K562 (cell line): Measurements from ENCODE around the gene MINDY3. TPM values are rescaled to one million over a fixed set of nuclear protein-coding genes. Genes with fewer than 3 reads are reported as not detected.

Experiments
- ASH1L ChIP-seq: fragments of 450-650 bp; IDR thresholded peaks from 2 replicates; pipeline ENCODE4 v1.6.1; 2018; ENCODE audit warnings: borderline replicate concordance, mild to moderate bottlenecking, low read depth; ENCODE audit not compliant: partially characterized antibody
- EHMT2 ChIP-seq: fragments of 450-650 bp; IDR thresholded peaks from 2 replicates; pipeline ENCODE4 v1.6.1; 2018; ENCODE audit warnings: antibody characterized with exemption
- HCFC1 ChIP-seq: IDR thresholded peaks from 2 replicates; pipeline ENCODE4 v1.6.1; 2012; ENCODE audit warnings: low read depth, low read length, improper control_type of control experiment
- KAT7 ChIP-seq: sonication (generic); formaldehyde crosslinking; IDR thresholded peaks from 2 replicates; pipeline ENCODE4 v1.8.0; 2022; ENCODE audit warnings: missing genetic modification reagents, mild to moderate bottlenecking, borderline replicate concordance
- KLF13 ChIP-seq: fragments of 450-650 bp; IDR thresholded peaks from 2 replicates; pipeline ENCODE4 v1.6.1; 2016; ENCODE audit warnings: missing genetic modification characterization, low read depth, mild to moderate bottlenecking, missing compliant biosample characterization, moderate library complexity, borderline replicate concordance
- NR2C2 ChIP-seq, 2 experiments: fragments of 200-800 bp in 1 of 2; sonication (Bioruptor generic) in 1 of 2; sonication (generic) in 1 of 2; formaldehyde crosslinking in 1 of 2; IDR thresholded peaks; 2 replicates each; pipeline versions ENCODE4 v1.6.1 to v1.8.0; 2016 to 2022; ENCODE audit warnings: mild to moderate bottlenecking in 1 of 2, missing compliant biosample characterization in 1 of 2, missing genetic modification characterization in 1 of 2, missing genetic modification reagents in 1 of 2
- SOX6 ChIP-seq: fragments of 450-650 bp; IDR thresholded peaks from 2 replicates; pipeline ENCODE4 v1.6.1; 2014; ENCODE audit warnings: mild to moderate bottlenecking
- SPI1 ChIP-seq: IDR thresholded peaks from 2 replicates; pipeline ENCODE4 v1.6.1; 2011; ENCODE audit warnings: low read depth, low read length, control low read depth, borderline replicate concordance
- TAL1 ChIP-seq: fragments of 450-650 bp; IDR thresholded peaks from 2 replicates; pipeline ENCODE4 v1.6.1; 2016; ENCODE audit warnings: mild to moderate bottlenecking
- TBP ChIP-seq: optimal IDR thresholded peaks from 2 replicates; pipeline ENCODE3; 2011; ENCODE audit warnings: low read depth, low read length, improper control_type of control experiment
- TCFL5 ChIP-seq: fragments of 250-450 bp; sonication (Bioruptor Pico); conservative IDR thresholded peaks from 2 replicates; pipeline ENCODE4 v1.6.1; 2021; ENCODE audit warnings: mild to moderate bottlenecking, moderate library complexity, matching md5 sums
- ZNF239 ChIP-seq: fragments of 250-450 bp; sonication (Bioruptor Pico); IDR thresholded peaks from 2 replicates; pipeline ENCODE4 v1.4.0; 2020; ENCODE audit warnings: mild to moderate bottlenecking
- polyA plus RNA-seq, 8 experiments: library from polyadenylated mRNA; depleted of rRNA in 4 of 8; stranded (reverse) in 5 of 8; unstranded in 3 of 8; fragments of >200 nt; fragmentation: Nextera tagmentation in 2 of 8; fragmentation: Illumina TruSeq in 1 of 8; extraction: Ambion mirVana in 2 of 8; extraction: Trizol in 1 of 8; gene quantifications; 2 replicates each; pipeline versions ENCODE4 v1.2.1 to v1.2.3, GENCODE V29; 2011 to 2014; ENCODE audit warnings: inconsistent platforms in 1 of 8, missing spikeins in 1 of 8
- total RNA-seq, 7 experiments: library from RNA; depleted of rRNA in 6 of 7; stranded (reverse); fragments of >200 nt in 6 of 7; fragmentation: Illumina TruSeq in 2 of 7; extraction: Trizol in 2 of 7; gene quantifications; 2 replicates each; pipeline versions ENCODE4 v1.2.1 to v1.2.3, GENCODE V29; 2011 to 2021; ENCODE audit warnings: low replicate concordance in 1 of 7
- TF ChIP-seq, protein P1 (sequence below): fragments of 450-650 bp; IDR thresholded peaks from 2 replicates; pipeline ENCODE4 v1.6.1; 2016; ENCODE audit warnings: borderline replicate concordance
- TF ChIP-seq, protein P2 (sequence below): fragments of 450-650 bp; formaldehyde crosslinking; IDR thresholded peaks from 2 replicates; pipeline ENCODE4 v1.4.0; 2020; ENCODE audit warnings: mild to moderate bottlenecking, moderate library complexity
- TF ChIP-seq, protein P3 (sequence below), 2 experiments: fragments of 450-650 bp in 1 of 2; IDR thresholded peaks; 2 replicates each; pipeline ENCODE4 v1.6.1; 2011 to 2017; ENCODE audit warnings: low read depth in 2 of 2, antibody characterized with exemption in 1 of 2, borderline replicate concordance in 1 of 2, low read length in 1 of 2, mild to moderate bottlenecking in 1 of 2, mixed read lengths in 1 of 2; ENCODE audit not compliant: control insufficient read depth in 1 of 2
- TF ChIP-seq, protein P4 (sequence below): fragments of 450-650 bp; IDR thresholded peaks from 2 replicates; pipeline ENCODE4 v1.7.1; 2018; ENCODE audit warnings: mild to moderate bottlenecking, low read depth; ENCODE audit not compliant: partially characterized antibody

The MINDY3 gene
- total and polyA plus RNA-seq, 9 of the 15 experiments (the other 6 are each of a cell fraction or from before 2014, with no cell fraction given), result 14.0 to 35.9 (median 23.6) TPM

DNA sequence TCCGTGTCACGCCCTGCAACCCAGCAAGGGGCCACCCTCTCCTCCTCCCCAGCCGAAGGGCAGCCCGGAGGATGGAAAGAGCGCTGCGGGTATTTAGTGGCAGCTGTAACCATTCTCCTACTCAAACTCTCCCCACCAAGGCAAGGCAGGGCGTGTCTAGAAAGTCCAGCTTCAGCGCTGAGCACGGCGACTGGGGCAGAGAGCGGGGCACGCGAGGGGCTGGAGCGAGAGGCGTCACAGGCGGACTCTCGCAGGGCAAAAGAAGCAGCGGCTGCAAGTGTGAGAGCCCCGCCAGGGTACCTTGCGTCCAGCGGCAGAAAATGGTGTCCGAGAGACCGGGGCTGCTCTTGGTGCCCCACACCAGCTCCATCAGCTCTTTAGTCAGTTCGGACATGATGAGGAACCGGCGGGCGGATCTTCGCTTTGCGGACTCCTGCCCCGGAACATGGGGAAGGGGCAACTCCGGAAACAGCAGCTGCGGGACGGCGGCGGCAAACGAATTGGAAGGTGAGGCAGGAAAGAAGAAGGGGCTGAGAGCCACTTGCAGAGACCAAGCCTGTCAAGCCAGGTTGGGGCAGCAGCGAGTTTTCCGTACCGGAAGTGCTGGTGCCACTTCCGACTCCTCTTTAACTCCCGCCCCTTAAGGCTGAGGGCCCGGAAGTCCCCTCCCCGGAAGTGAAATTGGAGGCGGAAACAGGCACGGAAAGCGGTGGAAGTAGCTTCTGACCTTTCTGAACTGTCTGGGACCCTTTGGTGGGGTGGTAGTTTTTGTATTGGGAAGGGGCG lies at the start of gene MINDY3 (continued):
- TF ChIP-seq, protein P1, sequence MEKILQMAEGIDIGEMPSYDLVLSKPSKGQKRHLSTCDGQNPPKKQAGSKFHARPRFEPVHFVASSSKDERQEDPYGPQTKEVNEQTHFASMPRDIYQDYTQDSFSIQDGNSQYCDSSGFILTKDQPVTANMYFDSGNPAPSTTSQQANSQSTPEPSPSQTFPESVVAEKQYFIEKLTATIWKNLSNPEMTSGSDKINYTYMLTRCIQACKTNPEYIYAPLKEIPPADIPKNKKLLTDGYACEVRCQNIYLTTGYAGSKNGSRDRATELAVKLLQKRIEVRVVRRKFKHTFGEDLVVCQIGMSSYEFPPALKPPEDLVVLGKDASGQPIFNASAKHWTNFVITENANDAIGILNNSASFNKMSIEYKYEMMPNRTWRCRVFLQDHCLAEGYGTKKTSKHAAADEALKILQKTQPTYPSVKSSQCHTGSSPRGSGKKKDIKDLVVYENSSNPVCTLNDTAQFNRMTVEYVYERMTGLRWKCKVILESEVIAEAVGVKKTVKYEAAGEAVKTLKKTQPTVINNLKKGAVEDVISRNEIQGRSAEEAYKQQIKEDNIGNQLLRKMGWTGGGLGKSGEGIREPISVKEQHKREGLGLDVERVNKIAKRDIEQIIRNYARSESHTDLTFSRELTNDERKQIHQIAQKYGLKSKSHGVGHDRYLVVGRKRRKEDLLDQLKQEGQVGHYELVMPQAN, result peak; percentile 21; the same call in 1 of the 2 replicates
- TF ChIP-seq NR2C2 (CRISPR knock-in tag; IDR thresholded peaks at IDR 0.05) (no peak), NR2C2 (tag; IDR thresholded peaks at IDR 0.05) (peak; percentile 93), ZNF239 (no peak), TBP (peak; percentile 25), ASH1L (peak; percentile 64), KLF13 (tag) (no peak), TCFL5 (CRISPR knock-in tag) (no peak), SOX6 (0 out of 2 replicates have a peak, but pooled peaks have one; percentile 11), EHMT2 (peak; percentile 92), SPI1 (peak; percentile 65; the same call in 1 of the 2 replicates), HCFC1 (peak; percentile 57; the same call in 1 of the 2 replicates), KAT7 (peak; percentile 63; the same call in 1 of the 2 replicates), TAL1 (no peak)
- TF ChIP-seq, protein P2, sequence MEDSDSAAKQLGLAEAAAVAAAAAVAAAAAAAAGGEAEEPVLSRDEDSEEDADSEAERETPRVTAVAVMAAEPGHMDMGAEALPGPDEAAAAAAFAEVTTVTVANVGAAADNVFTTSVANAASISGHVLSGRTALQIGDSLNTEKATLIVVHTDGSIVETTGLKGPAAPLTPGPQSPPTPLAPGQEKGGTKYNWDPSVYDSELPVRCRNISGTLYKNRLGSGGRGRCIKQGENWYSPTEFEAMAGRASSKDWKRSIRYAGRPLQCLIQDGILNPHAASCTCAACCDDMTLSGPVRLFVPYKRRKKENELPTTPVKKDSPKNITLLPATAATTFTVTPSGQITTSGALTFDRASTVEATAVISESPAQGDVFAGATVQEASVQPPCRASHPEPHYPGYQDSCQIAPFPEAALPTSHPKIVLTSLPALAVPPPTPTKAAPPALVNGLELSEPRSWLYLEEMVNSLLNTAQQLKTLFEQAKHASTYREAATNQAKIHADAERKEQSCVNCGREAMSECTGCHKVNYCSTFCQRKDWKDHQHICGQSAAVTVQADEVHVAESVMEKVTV (CRISPR knock-in tag), result no peak
- TF ChIP-seq, protein P3, sequence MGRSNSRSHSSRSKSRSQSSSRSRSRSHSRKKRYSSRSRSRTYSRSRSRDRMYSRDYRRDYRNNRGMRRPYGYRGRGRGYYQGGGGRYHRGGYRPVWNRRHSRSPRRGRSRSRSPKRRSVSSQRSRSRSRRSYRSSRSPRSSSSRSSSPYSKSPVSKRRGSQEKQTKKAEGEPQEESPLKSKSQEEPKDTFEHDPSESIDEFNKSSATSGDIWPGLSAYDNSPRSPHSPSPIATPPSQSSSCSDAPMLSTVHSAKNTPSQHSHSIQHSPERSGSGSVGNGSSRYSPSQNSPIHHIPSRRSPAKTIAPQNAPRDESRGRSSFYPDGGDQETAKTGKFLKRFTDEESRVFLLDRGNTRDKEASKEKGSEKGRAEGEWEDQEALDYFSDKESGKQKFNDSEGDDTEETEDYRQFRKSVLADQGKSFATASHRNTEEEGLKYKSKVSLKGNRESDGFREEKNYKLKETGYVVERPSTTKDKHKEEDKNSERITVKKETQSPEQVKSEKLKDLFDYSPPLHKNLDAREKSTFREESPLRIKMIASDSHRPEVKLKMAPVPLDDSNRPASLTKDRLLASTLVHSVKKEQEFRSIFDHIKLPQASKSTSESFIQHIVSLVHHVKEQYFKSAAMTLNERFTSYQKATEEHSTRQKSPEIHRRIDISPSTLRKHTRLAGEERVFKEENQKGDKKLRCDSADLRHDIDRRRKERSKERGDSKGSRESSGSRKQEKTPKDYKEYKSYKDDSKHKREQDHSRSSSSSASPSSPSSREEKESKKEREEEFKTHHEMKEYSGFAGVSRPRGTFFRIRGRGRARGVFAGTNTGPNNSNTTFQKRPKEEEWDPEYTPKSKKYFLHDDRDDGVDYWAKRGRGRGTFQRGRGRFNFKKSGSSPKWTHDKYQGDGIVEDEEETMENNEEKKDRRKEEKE (IDR thresholded peaks at IDR 0.05; ENCODE audit: borderline replicate concordance in 1 of 2, control insufficient read depth in 1 of 2, low read depth in 2 of 2, low read length in 1 of 2), result no peak
- TF ChIP-seq, protein P4, sequence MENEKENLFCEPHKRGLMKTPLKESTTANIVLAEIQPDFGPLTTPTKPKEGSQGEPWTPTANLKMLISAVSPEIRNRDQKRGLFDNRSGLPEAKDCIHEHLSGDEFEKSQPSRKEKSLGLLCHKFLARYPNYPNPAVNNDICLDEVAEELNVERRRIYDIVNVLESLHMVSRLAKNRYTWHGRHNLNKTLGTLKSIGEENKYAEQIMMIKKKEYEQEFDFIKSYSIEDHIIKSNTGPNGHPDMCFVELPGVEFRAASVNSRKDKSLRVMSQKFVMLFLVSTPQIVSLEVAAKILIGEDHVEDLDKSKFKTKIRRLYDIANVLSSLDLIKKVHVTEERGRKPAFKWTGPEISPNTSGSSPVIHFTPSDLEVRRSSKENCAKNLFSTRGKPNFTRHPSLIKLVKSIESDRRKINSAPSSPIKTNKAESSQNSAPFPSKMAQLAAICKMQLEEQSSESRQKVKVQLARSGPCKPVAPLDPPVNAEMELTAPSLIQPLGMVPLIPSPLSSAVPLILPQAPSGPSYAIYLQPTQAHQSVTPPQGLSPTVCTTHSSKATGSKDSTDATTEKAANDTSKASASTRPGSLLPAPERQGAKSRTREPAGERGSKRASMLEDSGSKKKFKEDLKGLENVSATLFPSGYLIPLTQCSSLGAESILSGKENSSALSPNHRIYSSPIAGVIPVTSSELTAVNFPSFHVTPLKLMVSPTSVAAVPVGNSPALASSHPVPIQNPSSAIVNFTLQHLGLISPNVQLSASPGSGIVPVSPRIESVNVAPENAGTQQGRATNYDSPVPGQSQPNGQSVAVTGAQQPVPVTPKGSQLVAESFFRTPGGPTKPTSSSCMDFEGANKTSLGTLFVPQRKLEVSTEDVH, result peak; percentile 90
